Esophagus squamous epithelium (tissue), 4 donors: ENCODE results near the gene FGF4.

Source experiments
- POLR2A ChIP-seq, 4 donors: fragments of 450-650 bp; IDR thresholded peaks; one replicate each; pipeline ENCODE4 v1.6.1; 2017; ENCODE audit warnings: antibody characterized with exemption in 4 of 4, mild to moderate bottlenecking in 4 of 4, moderate library complexity in 3 of 4
- TF ChIP-seq, protein P1 (sequence below), 6 experiments: fragments of 450-650 bp in 4 of 6; fragments of 200-600 bp in 2 of 6; sonication (generic) in 2 of 6; IDR thresholded peaks; one replicate each; pipeline ENCODE4 v1.5.1; 2016 to 2019; ENCODE audit warnings: antibody characterized with exemption in 6 of 6, mild to moderate bottlenecking in 4 of 6, moderate library complexity in 4 of 6

DNA sequence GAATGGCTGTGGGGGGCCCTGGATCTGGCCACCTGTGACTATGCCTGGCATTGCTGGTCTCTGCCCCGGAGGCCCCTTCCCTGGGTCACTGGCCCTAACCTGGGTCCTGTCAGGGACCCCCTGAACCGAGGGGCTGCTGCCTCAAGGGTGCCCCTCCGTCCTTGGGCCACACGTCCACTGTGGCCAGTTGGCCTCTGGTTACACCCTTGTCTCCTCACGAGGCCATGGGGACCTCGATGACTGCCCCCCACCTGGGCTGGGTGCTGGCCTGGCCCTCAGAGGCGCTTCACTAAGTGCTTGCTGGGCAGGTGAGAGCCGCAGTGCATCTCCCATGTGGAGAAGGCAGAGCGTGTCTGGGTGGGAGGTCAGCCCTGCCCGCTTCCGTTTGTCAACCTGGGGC is 44.0 kb downstream of the FGF4 start:
- no peak for TF ChIP-seq POLR2A (IDR thresholded peaks at IDR 0.05)
- TF ChIP-seq, protein P1, sequence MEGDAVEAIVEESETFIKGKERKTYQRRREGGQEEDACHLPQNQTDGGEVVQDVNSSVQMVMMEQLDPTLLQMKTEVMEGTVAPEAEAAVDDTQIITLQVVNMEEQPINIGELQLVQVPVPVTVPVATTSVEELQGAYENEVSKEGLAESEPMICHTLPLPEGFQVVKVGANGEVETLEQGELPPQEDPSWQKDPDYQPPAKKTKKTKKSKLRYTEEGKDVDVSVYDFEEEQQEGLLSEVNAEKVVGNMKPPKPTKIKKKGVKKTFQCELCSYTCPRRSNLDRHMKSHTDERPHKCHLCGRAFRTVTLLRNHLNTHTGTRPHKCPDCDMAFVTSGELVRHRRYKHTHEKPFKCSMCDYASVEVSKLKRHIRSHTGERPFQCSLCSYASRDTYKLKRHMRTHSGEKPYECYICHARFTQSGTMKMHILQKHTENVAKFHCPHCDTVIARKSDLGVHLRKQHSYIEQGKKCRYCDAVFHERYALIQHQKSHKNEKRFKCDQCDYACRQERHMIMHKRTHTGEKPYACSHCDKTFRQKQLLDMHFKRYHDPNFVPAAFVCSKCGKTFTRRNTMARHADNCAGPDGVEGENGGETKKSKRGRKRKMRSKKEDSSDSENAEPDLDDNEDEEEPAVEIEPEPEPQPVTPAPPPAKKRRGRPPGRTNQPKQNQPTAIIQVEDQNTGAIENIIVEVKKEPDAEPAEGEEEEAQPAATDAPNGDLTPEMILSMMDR (IDR thresholded peaks at IDR 0.05) = no peak
